GM15510 (cell line): ENCODE results near the gene KLHDC4.

Experiments used
- POLR2A ChIP-seq: IDR thresholded peaks from 3 replicates; pipeline ENCODE4 v1.6.1; 2011; ENCODE audit warnings: borderline replicate concordance; ENCODE audit not compliant: insufficient read length; ENCODE audit errors: extremely low read depth

KLHDC4 gene

DNA sequence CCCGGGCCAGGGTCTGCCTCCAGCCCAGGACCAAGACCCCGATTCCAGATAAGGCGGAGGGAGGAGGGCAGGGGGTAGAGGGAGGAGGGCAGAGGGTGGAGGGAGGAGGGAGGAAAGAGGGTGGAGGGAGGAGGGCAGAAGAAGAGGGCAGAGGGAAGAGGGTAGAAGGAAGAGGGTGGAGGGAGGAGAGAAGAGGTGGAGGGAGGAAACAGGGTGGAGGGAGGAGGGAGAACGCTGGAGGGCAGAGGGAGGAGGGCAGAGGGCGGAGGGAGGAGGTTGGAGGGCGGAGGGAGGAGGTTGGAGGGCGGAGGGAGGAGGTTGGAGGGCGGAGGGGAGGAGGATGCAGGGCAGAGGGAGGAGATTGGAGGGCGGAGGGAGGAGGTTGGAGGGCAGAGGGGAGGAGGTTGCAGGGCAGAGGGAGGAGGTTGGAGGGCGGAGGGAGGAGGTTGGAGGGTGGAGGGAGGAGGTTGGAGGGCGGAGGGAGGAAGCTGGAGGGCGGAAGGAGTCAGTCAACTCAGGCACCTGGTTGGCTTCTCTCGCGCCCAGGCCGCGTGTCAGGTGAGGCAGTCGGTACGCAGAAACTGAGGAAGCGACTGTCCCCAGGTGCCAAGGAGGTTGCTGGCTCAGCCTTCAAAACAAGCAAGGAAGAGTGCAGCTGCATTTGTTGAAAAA lies 65.2 kb downstream of the KLHDC4 start:
- no peak for TF ChIP-seq POLR2A

DNA sequence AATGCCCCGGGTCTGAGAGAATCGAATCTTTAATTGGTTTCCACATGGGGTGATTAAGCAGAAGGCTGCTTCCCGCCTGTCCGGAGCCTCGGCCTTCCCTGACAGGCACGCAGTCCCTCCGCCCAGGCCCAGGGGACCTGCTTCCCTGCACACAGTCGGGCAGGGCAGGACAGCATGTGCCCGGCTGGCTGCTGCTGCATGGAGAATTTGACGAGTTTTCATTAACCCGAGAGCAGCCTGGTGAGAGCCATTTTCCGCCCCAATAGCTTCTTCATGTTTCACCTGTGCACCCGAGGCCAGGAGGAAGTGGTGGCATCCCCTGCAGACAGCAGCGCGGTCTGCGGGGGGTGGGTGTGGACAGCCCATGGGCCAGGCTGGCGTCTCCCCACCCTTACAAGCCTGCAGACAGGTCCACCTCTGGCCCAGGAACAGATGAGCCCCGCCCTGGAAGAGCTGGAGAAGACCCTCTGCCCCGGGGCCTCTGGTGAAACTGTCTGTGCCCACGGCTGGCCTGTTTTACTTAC lies 67.0 kb downstream of the KLHDC4 start:
- no peak for TF ChIP-seq POLR2A

DNA sequence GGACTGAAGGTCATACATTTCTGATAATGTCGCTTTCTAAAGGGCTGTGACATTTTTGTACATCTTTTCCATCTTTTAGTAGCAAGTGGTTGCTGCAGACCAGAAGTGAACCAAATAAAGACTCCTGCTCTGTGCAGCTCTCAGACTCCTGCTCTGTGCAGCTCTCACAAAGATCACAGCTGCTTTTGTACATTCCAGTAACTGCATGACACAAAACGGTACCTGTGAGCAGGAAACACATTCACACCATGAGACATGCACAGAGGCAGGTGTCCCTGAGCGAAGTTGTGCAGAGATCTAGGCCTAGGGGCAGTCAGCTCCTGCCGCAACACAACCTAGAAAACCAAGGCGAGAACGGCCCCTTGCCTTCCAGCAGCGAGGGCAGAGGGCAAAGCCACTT lies 67.5 kb downstream of the KLHDC4 start:
- no peak for TF ChIP-seq POLR2A

DNA sequence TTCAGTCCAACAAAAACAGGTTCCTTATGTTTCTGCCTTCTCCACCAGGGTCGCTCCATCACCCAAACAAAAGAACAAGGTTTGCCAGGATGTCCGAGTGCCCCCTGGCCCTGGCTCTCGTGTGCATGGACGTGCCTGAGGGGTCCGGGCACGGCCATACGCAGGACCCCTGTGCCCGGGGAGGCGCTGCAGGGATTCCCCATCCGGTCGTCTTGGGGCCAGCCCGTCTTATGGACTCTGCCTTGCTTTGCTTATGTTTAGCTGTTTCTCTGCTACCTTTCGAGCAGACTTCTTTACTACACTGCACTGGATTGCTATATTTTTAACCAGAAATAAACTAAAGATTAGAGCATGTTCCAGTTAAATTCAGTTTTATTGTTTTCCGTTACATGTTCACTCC lies 68.0 kb downstream of the KLHDC4 start:
- no peak for TF ChIP-seq POLR2A

DNA sequence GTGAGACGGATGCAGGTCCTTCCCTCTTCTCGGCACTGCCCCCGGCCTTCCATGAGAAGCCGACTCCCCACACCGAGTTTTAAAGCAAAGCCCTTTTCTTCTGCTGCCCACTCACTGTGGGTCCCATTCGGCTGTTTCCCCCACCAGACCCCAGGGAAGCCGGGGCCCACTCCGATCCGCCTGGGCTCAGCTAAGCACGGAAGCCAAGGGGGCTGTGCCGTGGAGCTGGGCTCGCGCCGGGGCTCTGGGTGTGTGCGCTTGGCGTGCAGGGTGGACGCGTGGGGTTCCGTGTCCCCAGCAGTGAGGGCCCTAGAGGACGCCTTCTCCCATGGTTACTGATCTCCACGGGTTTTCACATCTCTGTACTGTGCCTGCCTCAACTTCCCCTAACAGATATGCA lies 68.5 kb downstream of the KLHDC4 start:
- no peak for TF ChIP-seq POLR2A

DNA sequence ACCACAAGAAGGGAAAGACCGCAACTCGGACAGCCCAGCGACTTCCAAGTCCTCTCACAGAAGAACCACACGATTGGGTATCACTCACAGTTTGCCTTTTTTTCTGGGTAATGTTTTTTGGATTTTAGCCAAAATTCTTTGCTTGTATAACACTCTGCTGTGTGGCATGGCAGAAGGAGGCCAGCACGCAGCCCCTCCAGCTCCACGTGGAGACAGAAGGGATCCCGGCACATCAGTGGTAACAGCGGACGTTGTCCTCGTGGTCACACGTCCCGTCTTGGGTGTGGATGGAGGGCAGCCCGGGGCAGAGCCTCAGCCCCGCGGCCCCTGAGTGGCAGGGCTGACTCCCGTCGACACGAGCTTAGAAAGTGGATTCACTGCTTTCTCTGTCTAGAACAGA lies 69.1 kb downstream of the KLHDC4 start:
- no peak for TF ChIP-seq POLR2A

DNA sequence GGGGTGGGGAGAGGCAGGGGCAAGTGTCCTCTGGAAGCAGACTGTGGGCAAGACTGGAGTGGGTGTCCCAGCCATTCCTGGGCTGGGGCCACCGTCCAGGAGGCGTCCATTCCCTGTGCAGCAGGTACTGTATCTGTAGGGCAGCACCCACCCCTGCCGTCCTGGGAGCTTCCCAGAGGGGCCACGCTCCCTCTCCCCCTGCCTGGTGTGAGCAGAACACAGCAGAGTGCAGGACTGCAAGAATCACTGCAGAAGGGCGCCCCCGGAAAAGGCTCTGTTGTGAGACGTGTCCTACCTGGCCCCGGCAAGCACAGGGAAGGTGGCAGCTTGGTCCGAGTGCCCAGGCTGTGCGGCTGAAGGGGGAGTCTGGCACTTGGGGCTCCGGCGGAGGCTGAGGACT lies 70.3 kb downstream of the KLHDC4 start:
- no peak for TF ChIP-seq POLR2A

DNA sequence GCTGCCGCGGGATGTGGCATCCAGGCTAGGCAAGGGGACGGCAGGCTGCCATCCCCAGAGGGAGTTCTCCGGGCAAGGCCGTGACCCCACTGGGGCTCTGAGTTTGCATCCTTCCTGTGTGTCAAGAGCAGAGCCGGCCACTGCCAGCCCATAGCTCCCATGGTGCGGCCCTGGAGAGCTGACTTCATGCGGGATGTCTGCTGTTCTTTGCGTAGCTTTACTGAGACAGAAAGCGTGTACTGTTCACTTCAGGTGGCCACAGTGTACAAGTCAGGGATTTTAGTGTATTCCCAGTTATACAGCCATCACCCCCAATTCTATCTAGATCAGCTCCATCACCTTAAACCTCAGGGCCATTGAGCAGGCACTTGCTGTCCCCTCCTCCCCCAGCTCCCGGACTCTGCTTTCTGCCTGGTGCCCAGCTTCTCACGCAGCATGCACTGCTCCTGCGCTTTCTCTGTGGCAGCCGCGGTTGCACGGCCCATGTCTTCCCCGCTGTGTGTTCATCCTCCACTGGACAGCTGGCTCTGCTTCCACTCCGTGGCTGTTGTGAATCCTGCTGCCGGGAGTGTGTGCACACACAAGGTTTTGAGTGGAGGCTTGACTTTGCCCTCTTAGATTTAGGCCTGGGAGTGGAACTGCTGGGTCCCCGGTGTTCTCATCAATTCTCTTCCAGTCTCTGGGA lies 71.2 kb downstream of the KLHDC4 start:
- TF ChIP-seq POLR2A, result no peak

DNA sequence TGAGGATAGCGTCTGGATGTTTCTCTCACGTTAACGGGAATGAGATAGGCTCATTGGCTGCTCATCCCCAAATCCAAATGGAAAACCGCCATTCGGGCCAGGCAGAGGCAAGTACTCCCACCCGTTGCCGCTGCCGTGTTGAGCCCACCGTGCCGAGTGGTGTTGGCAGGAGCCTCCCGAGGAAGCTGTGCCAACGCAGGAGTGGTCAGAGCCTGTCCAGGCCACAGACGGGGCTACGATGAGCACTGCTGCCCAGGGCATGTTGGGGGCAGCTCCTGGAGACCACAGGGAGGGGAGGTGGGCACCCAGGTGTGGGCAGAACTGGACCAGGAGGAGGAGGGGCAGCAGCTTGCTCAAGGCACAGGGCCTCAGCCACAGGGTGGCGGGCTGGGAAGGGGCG lies 72.0 kb downstream of the KLHDC4 start:
- TF ChIP-seq POLR2A, result no peak

DNA sequence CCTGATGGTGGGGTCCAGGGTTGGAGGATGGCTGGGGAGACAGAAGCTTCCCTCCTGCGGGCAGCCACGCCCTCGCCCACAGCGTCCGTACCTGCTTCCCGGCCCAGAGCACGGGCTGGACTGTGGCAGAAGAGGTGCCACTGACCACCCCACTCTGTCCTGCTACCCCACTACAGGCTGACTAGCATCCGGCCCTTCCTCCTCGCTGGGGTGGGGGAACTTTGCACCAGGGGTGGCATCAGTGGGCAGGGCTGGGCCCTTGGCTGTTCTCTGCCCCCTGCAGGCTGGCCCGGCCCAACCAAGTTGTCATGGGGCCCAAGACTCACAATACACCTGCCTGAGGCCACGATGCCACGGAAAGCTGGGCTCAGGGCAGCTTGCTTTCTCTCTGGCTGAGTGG lies 73.0 kb downstream of the KLHDC4 start:
- no peak for TF ChIP-seq POLR2A

DNA sequence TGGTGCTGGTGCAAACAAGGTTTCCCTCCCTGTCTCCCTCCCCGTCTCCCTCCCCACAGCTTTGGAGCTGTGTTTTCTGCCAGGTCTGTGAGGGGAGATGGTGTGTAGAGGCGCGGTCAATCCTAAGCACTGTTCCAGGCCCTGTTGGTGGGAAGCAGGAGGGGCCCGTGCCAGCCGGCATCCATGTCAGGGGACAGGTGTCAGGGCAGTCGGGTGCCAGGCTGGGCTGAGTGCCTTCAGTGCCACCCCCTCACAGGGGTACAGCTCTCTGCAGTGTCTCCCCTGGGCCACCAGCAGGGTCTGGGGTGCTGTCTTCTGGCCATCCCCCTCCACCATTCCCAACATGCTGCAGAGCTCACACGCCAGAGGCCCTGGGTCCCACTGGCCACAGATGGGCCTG lies 73.6 kb downstream of the KLHDC4 start:
- no peak for TF ChIP-seq POLR2A

DNA sequence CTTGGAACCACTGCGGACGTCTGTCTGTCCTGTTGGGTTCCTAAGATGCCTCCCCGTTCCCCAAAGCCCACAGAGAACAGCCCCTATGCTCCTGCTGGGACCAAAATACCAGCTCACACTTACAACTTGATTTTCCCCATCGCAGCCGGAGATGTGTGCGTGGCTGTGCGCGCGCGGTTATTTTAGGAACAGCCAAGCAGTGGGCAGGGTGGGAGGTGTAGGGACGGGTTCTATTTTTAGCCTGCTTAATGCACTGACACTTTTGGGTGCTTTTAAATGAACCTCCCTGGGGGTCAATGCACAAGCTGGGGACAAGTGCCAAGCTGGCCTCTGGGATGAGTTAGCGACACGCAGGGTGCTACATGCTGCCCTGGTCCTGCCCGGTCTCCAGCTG lies 74.1 kb downstream of the KLHDC4 start:
- TF ChIP-seq POLR2A, result no peak

DNA sequence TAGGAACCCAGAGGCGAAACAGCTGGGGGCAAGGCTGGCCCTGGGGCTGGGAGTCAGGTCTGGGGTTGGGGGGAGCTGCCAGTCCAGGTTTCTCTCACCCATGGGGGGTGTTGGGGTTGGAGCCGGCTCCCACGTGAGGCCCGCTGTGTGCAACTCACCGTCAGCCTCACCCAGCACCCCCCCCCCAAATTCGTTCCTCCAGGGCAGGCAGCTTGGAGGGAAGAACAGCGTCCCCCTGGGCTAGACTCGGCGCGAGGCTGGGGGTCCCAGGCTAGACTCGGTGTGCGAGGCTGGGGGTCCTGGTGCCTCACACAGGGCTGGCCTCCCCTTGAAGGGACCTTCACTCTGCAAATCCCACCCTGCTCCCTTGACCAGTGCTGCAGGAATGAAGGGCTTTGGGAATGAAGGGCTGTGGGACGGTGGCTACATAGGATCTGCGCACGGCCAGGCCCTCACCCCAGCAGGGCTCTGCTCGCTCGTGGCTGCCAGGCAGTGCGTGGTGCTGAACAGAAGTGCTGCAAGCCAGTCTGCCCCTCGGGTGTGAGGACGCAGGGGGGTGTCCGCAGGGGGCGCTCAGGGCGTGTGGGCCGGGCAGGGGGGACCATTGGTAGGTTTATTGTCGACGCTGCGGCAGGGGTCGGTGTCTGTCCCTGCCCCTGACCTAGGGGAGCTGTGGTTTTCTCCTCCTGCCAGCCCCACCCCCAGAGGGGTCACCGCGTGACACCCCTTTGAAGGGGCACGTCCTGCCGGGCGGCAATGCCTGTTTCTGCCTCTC lies 74.7 kb downstream of the KLHDC4 start:
- TF ChIP-seq POLR2A, result no peak

DNA sequence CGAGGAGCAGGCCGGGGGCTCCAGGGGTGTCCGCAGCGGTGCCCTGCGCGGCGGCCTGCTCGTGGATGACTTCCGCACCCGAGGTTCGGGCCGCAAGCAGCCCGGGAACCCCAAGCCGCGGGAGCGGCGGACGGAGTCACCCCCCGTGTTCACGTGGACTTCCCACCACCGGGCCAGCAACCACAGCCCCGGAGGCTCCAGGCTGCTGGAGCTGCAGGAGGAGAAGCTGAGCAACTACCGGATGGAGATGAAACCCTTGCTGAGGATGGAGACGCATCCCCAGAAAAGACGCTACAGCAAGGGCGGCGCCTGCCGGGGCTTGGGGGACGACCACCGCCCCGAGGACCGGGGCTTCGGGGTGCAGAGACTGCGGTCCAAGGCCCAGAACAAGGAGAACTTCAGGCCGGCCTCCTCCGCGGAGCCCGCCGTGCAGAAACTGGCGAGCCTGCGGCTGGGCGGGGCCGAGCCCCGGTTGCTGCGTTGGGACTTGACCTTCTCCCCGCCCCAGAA lies 75.8 kb downstream of the KLHDC4 start:
- TF ChIP-seq POLR2A, result no peak

DNA sequence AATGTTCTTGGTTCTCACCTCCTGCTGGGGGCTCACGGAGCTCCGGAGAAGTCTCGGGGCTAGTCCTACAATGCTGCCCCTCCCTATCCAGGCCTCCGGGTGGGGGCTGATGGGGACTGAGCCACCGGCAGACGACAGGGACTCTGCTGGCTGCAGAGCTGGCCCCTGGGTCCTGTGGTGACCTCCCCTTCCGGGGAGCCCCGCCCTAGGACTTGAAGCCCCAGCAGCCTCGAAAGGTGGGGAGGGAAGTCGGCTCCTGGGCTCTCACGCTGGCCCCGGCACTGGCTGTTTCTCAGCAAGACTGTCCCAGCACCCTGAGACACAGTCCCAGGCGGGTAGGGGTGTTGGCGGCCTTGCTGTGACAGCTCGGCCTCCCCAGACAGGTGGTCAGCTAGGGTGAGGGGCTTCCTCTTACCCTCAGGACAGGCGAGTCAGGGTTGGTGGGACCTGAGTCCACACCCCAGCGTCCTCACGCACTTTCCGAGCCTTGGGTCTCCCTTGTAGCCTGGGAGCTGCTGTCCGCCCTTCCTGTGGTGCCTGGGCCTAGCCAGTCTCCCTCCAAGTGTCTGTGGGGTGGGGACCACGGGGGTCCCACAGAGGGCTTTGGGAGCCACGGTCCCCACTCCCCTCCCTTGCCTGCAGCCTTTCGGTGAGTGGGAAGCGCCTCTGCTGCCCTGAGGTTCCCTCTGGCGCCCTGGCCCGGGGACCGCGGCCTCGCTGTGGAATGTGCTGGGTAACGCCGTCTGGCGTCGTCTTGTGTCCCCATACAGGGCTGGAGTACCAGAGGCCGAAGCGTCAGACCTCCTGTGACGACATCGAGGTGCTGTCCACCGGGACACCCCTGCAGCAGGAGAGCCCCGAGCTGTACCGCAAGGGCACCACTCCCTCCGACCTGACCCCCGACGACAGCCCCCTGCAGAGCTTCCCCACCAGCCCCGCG lies 76.6 kb downstream of the KLHDC4 start:
- no peak for TF ChIP-seq POLR2A

DNA sequence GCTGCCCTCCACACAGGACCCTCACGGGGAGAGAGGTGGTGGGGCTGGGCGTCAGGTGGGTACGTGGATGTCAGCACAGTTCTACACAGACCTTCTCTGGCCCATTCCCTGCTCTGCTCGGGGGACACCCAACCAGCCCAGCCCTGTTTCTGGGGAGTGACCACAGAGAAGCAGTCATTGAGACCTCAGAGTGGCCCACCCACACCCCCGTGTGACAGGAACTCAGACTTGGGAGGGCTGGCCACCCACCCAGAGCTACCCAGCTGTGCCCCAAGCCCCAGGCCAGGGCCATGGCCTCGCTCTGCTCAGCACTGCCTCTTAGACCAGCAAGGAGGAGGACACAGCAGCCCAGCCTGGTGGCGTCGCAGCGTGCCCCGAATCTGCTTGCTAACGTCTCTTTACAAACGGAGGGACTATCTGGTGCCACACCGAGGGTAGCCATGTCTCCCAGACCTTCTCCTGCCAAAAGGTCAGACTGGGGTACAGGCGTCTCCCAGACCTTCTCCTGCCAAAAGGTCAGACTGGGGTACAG lies 77.7 kb downstream of the KLHDC4 start:
- TF ChIP-seq POLR2A, result no peak
